GM19468 (cell line): ENCODE data around the gene LENG9.

Experiments
- ATAC-seq: cut with Tn5 transposase; IDR thresholded peaks from one replicate; pipeline ENCODE4 v1.9.1; 2021; ENCODE audit warnings: mild to moderate bottlenecking, moderate library complexity, moderate number of reproducible peaks; ENCODE audit not compliant: unreplicated experiment; ENCODE audit errors: extremely low read depth

The LENG9 gene

DNA sequence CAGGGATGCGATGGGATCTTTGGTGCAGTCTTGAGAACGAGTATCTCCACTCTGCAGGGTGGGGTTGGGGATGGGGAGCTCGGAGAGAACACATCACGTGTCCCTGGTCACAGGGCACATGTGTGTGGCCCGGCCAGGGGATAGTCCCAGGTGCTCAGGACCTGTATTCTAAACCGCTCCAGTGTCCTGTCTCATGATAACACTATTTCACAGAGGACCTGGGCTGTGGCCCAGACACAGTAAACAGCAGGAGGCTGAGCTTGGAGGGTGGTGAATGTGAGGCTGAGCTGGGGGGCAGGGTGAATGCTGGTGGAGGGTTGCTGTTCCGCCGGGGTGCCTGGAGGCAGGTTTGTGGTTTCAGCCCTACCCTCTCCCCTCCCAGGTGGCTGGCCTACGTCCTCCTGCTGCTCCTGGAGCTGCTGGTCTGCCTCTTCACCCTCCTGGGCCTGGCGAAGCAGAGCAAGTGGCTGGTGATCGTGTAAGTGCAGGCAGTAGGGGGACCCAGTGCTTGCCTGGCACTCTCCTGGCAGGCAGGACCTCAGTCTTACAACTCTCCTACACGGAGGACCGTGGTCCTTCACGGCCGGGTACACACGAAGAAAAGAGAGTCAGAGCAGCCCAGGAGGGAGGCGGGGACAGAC lies 37.2 kb downstream of the LENG9 start:
- ATAC-seq: no peak

DNA sequence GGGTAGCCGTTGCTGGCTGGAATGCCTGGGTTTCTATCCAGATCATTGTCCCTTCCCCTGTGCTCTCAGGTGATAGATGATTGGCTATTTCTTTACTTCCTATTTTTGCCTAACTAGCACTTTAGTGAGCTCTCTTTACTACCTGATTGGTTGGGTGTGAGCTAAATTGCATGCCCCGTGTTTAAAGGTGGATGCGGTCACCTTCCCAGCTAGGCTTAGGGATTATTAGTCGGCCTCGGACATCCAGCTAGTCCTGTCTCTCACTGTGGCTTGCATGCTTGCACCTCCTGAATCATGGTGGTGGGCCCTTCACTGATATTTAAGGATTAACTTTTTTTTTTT lies 38.2 kb downstream of the LENG9 start:
- no peak for ATAC-seq

DNA sequence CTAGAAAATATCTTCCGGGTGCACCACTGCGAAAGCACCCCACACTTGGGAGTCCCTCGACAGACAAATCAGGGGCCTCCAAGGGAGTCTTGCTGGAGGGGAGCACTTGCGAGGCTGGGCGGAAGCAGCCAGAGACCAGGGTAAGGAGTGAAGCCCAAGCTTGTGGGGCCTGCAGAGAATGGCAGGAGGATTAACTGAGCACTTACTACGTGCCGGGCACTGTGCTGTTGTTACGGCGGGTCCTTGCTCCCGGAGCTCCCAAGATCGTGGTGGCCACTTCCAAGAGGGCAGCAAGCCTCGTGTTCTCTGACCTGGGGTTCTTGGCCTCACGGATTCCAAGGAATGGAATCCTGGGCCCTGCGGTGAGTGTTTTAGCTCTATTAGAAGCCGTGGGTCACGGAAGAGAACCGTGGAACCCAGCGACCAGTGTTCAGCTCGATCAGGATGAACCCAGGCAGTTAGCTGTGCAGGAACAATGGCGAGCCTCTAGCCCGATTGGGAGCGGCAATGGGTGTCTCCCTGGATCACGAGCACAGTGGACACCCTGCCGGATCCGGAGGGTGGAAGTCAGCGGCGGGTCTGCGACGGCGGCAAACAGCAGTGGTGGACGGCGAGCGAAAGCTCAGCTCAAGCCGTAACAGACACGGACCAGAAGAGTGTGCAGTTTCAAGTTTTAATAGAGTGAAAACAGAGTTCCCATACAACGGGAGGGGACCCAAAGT lies 38.8 kb downstream of the LENG9 start:
- ATAC-seq: no peak

DNA sequence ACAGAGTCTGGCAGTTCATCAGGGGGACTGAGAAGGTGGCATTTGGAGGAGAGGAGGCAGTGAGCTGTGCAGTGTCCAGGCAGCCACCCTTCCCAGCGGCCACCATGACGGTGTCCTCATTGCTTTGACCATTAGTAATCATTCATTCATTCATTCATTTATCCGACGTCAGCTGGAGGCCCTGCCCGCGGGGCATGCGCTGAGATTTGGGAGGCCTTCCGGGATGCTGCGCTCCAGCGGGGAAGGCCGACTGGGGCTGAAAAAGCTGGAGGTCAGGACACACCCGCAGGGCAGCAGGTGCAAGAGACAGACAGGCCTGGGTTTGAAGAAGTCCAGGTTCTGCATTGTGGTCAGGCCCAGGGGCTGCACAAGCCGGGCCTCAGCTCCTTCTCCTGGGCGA lies 39.4 kb downstream of the LENG9 start:
- ATAC-seq: no peak

DNA sequence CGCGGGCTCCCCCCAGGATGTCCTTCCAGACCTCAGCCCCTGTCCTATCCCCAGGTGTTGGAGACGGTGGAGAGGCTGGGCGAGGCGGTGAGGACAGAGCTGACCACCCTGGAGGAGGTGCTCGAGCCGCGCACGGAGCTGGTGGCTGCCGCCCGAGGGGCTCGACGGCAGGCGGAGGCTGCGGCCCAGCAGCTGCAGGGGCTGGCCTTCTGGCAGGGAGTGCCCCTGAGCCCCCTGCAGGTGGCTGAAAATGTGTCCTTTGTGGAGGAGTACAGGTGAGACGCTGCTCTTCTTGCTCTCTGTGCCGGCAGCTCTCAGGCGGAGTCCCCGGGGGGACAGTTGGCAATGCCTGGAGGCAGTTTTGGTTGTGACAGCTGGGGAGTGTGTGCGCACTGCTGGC lies 41.4 kb downstream of the LENG9 start:
- ATAC-seq: no peak

DNA sequence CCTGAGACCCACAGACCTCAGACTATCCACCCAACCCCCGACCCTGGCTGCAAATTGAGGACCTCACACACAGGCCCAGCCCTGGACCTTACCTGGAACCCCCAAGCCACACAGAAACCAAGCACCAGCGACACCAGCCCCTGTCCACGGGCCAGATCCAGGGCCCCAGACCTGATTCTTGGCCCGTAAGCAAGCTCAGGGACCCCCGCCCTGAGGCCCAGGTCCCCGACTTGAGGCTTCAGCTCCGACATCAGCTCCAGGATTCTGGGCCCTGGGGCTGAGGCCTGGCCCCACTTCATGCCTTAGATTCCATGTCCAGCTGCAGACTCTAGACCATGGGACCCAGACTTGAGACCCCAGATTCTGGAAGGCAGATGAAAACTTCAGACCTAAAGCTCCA lies 42.1 kb downstream of the LENG9 start:
- ATAC-seq: no peak

DNA sequence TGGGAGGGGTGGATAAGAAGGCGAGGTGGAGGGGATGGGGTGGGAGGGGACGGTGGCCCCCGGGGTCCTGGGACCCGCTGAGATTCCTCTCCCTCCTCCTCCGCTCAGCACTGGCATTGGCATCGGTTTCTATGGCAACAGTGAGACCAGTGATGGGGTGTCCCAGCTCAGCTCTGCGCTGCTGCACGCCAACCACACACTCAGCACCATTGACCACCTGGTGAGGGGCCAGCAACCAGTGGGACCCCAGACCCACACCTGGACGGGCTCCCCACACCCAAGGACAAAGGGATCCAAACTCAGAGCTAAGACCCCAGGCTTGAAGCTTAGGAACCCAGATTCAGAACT lies 42.4 kb downstream of the LENG9 start:
- no peak for ATAC-seq

- ATAC-seq: no peak
Observed at GRCh38 chr19:54420383-54421168, 43.0 kb downstream of the LENG9 start.

- ATAC-seq: no peak
Observed at GRCh38 chr19:54420068-54420382, 43.6 kb downstream of the LENG9 start.

DNA sequence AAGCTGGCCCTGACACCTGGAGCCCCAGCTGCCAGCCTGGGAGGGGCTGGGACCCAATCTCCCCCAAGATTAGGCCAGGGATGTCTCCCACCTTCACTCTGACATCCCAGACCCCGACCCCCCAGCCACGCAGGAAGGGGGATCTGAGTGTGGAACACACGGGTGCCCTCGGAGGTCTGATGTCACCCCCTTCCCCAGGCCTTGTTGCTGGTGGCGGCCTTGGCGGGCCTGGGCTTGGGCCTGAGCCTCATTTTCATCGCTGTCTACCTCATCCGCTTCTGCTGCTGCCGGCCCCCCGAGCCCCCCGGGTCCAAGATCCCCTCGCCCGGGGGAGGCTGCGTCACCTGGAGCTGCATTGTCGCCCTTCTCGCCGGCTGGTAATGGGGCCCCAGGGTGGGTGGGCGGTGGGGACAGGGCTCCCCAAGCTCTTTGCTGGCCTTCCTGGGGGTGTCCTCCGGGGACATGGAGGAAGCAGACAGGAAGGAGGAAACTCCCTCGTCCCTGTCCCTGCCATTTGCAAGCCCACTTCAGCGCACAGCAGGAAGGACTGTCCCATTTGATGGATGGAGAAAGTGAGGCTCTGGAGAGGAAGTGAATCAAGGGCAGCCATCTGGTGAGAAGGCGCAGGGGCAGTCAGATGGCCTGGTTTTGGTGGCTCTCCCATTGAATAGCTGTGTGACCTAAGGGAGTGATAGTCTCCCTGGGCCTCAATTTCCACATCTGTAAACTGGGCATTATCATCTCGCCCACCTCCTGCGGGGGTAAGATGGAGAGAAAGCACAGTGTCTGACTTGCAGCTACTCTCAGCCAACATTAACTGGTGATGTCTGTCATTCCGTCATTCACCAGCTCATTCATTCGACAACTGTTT lies 44.4 kb downstream of the LENG9 start:
- no peak for ATAC-seq

GRCh38 chr19:54418030-54418929 lies 45.3 kb downstream of the LENG9 start:
- no peak for ATAC-seq

DNA sequence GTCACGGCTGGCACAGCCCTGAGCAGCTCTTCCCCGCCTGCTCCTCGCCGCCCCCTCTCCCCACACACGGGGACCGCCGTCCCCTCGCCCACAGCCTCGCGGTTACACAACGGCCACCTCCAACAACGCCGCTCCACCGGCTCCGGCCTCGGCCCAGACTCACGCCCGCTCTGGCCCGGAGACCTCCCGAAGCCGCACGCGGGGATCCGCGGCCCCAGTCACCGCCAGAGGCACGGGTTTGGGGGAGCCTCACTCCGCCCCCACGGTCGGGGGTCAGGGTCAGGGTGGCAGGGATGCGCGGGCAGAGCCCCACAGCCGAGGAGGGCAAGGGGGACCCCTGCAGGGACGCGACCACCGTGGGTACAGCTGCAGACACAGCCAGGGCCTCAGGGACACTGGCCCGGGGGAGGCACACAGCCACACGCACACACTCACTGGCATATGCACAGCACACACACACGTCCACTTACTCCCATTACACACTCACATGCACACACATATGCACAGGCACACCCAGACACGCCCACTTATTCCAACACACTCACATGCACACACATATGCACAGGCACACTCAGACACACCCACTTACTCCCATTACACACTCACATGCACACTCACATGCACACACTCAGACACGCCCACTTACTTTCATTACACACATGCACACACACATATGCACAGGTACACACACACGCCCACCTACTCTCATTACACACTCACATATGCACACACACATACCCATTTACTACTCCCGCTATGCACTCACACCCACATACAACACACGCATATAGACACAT lies 46.7 kb downstream of the LENG9 start:
- ATAC-seq: no peak

DNA sequence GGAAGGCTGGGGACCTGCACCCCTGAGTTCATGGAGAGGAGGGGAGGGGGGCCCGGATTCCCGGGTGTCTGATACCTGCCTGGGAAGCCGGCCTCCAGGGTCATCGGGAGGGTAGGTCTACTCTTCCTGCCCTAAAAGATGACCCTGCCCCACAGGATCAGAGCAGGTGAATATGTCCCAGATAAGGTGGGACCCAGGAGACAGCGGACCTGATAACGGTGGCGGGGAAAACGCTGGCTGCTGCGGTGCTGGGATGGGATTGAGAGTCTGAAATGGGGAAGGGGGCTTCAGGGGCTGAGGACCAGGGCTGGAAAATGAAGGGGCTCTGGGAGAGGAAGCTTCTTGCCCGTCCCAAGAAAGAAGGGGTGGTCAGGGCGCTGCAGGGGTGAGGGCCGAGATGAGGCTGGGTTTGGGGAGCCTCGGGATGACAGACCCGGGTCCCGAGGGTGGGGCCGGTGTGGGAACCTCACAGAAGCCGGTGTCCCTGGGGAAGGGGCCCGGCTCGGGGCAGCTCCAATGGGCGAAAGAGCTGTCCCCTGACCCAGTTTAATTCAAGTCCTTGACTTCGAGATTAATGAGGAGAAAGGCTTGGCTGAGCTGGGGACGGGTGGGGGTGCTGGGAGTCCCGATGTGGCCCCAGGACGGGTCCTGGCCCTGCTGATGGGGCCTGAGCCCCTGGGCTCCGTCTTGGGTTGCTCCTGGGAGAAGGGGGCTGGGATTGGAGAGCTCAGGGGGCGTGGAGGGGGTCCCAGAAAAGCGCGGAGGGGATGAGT lies 47.5 kb downstream of the LENG9 start:
- ATAC-seq: no peak

GRCh38 chr19:54415208-54415900 lies 48.2 kb downstream of the LENG9 start, which contains the start of gene TTYH1:
Gene TTYH1, plus strand, starts transcription at chr19:54415464. Its CDS starts 89 bp downstream, at chr19:54415553.
- ATAC-seq: no peak

DNA sequence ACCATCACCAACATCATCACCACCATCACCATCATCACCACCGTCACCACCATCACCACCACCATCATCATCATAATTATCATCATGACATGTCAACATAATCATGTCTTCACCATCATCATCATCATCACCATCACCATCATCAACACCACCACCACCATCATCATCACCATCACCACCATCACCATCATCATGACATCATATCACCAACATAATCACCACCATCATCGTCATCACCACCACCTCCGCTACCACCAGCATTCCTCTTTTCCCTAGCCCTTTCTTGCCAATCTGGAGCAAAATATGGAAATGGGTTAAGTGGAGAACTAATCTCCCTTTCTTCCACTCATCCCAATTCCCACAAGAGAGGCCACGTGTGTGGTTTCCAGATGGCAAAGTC lies 49.4 kb downstream of the LENG9 start:
- no peak for ATAC-seq

DNA sequence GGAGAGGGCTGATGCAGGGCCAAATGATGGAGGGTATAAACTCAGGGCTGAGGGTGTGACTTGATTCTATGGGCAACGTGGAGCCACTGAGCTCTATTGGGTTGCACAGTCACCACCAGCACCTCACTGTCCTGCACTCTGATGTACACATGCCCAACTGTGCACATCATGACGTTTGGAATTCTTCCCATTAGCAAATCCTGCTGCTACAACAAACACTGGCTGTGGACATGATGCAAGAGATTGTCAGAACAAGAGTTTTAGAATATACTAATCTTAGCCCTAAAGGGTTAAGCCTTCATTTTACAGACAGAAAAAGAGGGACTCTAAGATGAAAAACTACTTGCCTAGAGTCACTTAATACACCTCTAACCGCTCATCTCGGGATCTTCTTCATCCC lies 50.7 kb downstream of the LENG9 start:
- no peak for ATAC-seq
